ENCODE results near the gene RNASE13. TPM values are rescaled to one million over a fixed set of nuclear protein-coding genes. Genes with fewer than 3 reads are reported as not detected.
"Not testable (repeated sequence)": the region's sequence is repeated elsewhere in the genome, so short reads cannot be mapped to it uniquely, and the experiment has no call there.

RNASE13 gene
- total RNA-seq, 4 donors from 2014 or later: not detected

DNA sequence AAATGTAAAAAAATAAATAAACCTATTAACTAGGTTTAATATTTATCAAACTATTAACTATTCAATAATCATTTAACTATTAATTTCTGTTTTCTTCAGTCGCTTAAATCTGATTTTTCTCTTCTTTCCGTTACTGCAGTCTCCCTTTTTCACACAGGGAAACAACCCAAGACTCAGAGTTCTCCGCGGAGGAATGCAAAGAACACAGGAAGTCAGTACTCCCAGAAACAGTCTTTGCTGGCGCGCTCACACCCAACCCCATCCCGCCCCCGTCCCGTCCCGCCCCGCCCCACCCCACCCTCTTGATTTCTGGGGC is 45.2 kb downstream of the RNASE13 start:
- intact Hi-C loops (cut with DNase I): no loop called here
- no peak for DNase-seq
- TF ChIP-seq POLR2A (IDR thresholded peaks at IDR 0.05) (no peak), CTCF (IDR thresholded peaks at IDR 0.05) (no peak)
- peaks cover 14 to 20% of the 10 kb centered on the region in 2 donors for H3K4me1 ChIP-seq
- no peaks in the 10 kb centered on the region for H3K27me3 ChIP-seq
- 1 to 3% methylated on average over 11 of the region's 11 CpGs for WGBS, 2 donors
- peaks cover 14 to 22% of the 10 kb centered on the region in 2 donors for H3K36me3 ChIP-seq
- peak overlapping the region; percentile 67 to 93 (median 86) for H3K27ac ChIP-seq
- peak overlapping the region in 1 of 3 donors; percentile 73 for H3K4me3 ChIP-seq (replicated peaks in 1 of 3)
- H3K9me3 ChIP-seq: no peaks in the 10 kb centered on the region

DNA sequence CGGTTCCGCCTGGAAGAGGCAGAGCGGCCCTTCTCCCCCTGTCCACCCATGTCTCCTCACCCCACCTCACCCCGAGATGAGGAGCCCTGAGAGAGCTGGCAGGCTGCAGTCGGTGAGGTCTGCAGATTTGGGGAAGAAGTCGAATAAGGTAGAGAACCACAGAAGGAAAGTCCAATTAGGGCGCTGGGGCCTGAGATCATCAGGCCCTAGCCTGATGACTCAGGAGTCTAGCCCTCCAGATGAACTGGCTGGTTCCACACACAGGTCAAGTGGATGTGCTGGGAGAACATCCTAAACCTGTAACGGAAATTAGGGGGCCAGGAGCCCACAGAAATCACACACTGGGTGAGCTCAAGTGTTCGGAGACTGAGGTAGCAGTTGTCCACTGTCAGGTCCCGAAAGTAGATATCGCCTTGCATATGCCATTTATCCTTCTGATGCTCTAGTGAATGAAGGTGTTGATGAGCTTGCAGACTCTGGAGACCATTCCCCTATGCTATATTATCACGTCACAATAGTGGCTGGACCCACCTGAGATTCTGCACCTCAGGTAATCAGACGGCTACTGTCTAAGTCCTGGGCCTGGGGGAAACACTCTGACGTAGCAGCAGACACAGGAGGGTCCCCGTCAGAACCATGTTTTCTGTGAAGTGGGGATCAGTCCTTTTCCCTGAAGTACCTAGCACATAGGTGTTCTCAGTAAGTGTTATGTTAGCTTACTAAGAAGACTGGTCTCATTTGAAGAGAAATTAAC is 45.7 kb downstream of the RNASE13 start:
- peaks cover 14 to 20% of the 10 kb centered on the region in 2 donors for H3K4me1 ChIP-seq
- WGBS, 2 donors: 85 to 87% methylated on average over 15 of the region's 15 CpGs

DNA sequence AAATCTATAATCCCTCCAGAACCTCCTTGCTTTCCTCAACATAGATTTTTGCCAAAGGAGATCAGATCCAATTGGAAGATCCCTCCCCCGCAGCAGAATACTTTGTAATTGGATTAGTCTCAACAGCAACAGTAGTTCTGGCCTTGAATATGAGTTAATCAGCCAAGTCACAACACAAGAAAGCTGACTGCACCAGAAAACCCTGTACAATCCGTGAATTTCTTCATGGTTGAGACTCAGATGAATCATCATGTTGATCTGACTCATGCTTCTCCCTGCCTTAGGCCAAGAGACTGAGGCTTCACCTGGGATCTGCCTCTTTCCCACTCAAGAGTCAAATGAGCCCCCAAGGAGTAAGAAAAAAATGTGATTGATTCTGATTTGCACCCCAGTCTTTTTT is 47.8 kb downstream of the RNASE13 start:
- Histone ChIP-seq H3K4me3 (replicated peaks in 1 of 3) (no peak overlapping the region), H3K27me3 (no peaks in the 10 kb centered on the region), H3K4me1 (peaks cover 14 to 20% of the 10 kb centered on the region in 2 donors), H3K9me3 (no peaks in the 10 kb centered on the region), H3K27ac (no peak overlapping the region), H3K36me3 (no peaks in the 10 kb centered on the region)
- whole genome bisulfite sequencing, 2 donors: 58 to 66% methylated on average over 2 of the region's 2 CpGs
- TF ChIP-seq CTCF (IDR thresholded peaks at IDR 0.05): no peak
- TF ChIP-seq POLR2A (IDR thresholded peaks at IDR 0.05): no peak
- intact Hi-C loops (cut with DNase I): no loop called here
- no peak for DNase-seq

More for the DNA sequence above, 45.7 kb downstream of the RNASE13 start:
- intact Hi-C loops (cut with DNase I): no loop called here
- Histone ChIP-seq H3K27ac (peak overlapping the region; percentile 67 to 93 (median 86)), H3K36me3 (peaks cover 11 to 18% of the 10 kb centered on the region in 2 donors), H3K4me3 (replicated peaks in 1 of 3) (peak overlapping the region in 1 of 3 donors; percentile 73), H3K9me3 (no peaks in the 10 kb centered on the region), H3K27me3 (no peaks in the 10 kb centered on the region)
- DNase-seq: peak in 1 of 2 donors; percentile 9
- TF ChIP-seq CTCF (IDR thresholded peaks at IDR 0.05) (no peak), POLR2A (IDR thresholded peaks at IDR 0.05) (no peak)

- H3K4me3 ChIP-seq (replicated peaks in 1 of 3); DNase-seq; H3K36me3 ChIP-seq; intact Hi-C loops (cut with DNase I); H3K27me3 ChIP-seq; H3K9me3 ChIP-seq; H3K27ac ChIP-seq: not testable (repeated sequence)
- H3K4me1 ChIP-seq: peaks cover 5 to 10% of the 10 kb centered on the region in 2 donors
- 92 to 96% methylated on average over 4 of the region's 4 CpGs for WGBS, 2 donors
These were observed 49.0 kb downstream of the RNASE13 start for GRCh38 chr14:20985650-20986049.

Small RNA genes lying within 50 kb of the gene (microRNA-seq; reads per million reads assigned to microRNA genes)
- gene MIR6717: not detected

Other genes starting within 250 kb of the RNASE13 start
- 100 to 1,000 TPM in 2 of 4 donors, 10 to 100 TPM in 2; 69.0 to 208 (median 133) TPM for gene RNASE1, start 232.0 kb downstream of the RNASE13 start, total RNA-seq
- gene RNASE3, start 143.4 kb downstream of the RNASE13 start, total RNA-seq: not detected
- gene RNASE2, start 79.3 kb downstream of the RNASE13 start, total RNA-seq: not detected
- 100 to 1,000 TPM in 2 of 4 donors, 10 to 100 TPM in 2; 82.8 to 164 (median 114) TPM for gene METTL17, start 44.8 kb downstream of the RNASE13 start, total RNA-seq
- not detected for gene SLC39A2, start 35.5 kb downstream of the RNASE13 start, total RNA-seq
- 100 to 1,000 TPM; 152 to 212 (median 183) TPM for gene NDRG2, start 9.7 kb downstream of the RNASE13 start, total RNA-seq
- not detected for gene TPPP2, start 4.6 kb downstream of the RNASE13 start, total RNA-seq
- gene RNASE7, start 7.6 kb upstream of the RNASE13 start, total RNA-seq: not detected
- not detected for gene RNASE8, start 23.0 kb upstream of the RNASE13 start, total RNA-seq
- gene ARHGEF40, start 35.5 kb upstream of the RNASE13 start, total RNA-seq: 10 to 100 TPM; 28.1 to 44.8 (median 43.4) TPM
- 10 to 100 TPM; 53.6 to 82.7 (median 67.3) TPM for gene ZNF219, start 63.8 kb upstream of the RNASE13 start, total RNA-seq
- 1 to 10 TPM in 2 of 4 donors, under 1 TPM in 1, not detected in 1; 0.81 to 3.1 (median 2.8) TPM for gene TMEM253, start 66.3 kb upstream of the RNASE13 start, total RNA-seq
- not detected for gene OR5AU1, start 121.3 kb upstream of the RNASE13 start, total RNA-seq
- gene HNRNPC, start 234.6 kb upstream of the RNASE13 start, total RNA-seq: 100 to 1,000 TPM; 380 to 454 (median 419) TPM
- gene RPGRIP1, start 245.3 kb upstream of the RNASE13 start, total RNA-seq: not detected